Measurements from ENCODE around the gene PTPN20.

- TF ChIP-seq CTCF (IDR thresholded peaks at IDR 0.05; ENCODE audit: borderline replicate concordance, extremely low read depth, low read length, poor library complexity, severe bottlenecking) (no peak), EZH2 (IDR thresholded peaks at IDR 0.05; ENCODE audit: borderline replicate concordance, low read depth, low read length, severe bottlenecking) (no peak)
Observed at GRCh38 chr10:47044741-47045140, 133.5 kb downstream of the PTPN20 start.
